ENCODE data around the gene RAPGEF1.
"Not testable (repeated sequence)": the region's sequence is repeated elsewhere in the genome, so short reads cannot be mapped to it uniquely, and the experiment has no call there.

Gene RAPGEF1, protein sequence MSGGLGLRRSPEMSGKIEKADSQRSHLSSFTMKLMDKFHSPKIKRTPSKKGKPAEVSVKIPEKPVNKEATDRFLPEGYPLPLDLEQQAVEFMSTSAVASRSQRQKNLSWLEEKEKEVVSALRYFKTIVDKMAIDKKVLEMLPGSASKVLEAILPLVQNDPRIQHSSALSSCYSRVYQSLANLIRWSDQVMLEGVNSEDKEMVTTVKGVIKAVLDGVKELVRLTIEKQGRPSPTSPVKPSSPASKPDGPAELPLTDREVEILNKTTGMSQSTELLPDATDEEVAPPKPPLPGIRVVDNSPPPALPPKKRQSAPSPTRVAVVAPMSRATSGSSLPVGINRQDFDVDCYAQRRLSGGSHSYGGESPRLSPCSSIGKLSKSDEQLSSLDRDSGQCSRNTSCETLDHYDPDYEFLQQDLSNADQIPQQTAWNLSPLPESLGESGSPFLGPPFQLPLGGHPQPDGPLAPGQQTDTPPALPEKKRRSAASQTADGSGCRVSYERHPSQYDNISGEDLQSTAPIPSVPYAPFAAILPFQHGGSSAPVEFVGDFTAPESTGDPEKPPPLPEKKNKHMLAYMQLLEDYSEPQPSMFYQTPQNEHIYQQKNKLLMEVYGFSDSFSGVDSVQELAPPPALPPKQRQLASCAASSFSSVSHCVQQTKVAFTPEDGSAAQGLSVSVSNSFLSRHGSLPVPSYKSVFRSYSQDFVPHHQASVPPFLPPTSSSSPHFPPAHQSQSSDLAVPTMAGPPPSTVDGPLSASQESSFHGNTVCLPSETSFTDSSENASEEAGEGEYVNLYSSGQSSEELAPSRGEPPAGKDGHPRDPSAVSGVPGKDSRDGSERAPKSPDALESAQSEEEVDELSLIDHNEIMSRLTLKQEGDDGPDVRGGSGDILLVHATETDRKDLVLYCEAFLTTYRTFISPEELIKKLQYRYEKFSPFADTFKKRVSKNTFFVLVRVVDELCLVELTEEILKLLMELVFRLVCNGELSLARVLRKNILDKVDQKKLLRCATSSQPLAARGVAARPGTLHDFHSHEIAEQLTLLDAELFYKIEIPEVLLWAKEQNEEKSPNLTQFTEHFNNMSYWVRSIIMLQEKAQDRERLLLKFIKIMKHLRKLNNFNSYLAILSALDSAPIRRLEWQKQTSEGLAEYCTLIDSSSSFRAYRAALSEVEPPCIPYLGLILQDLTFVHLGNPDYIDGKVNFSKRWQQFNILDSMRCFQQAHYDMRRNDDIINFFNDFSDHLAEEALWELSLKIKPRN (N-terminal part only)

GRCh38 chr9:131739959-131740648, at the start of gene RAPGEF1:
Gene RAPGEF1, minus strand, starts transcription at chr9:131740076. Its CDS starts 246 bp downstream, at chr9:131739830.
- peak; percentile 68 for DNase-seq

GRCh38 chr9:131788851-131789250, 49.0 kb upstream of the RAPGEF1 start:
- DNase-seq, result no peak

GRCh38 chr9:131787838-131788237, 48.0 kb upstream of the RAPGEF1 start:
- no peak for DNase-seq

- no peak for DNase-seq
Measured at GRCh38 chr9:131784748-131785501, 45.0 kb upstream of the RAPGEF1 start.

GRCh38 chr9:131781069-131781468, 41.2 kb upstream of the RAPGEF1 start:
- DNase-seq, result no peak

DNA sequence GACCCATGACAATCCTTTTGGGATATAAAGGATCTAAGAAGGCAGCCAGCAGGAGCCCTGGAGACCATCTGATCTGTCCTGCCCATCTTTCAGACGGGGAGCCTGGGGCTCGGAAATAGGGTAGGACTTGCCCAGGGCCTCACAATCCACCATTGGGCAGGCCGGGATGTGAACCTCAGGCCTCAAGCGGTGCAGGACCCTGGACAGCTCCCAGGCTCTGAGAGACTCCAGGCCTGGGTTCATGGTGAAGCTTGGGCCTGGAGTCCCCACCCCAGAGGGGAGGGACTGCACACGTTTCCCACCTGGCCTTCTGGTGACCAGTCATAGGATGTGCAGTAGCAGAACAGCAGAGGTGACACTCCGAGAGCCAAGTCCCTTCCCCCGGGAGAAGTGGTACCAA, 36.6 kb upstream of the RAPGEF1 start:
- DNase-seq, result peak; percentile 4

- DNase-seq, result no peak
Measured at GRCh38 chr9:131776036-131776435, 36.2 kb upstream of the RAPGEF1 start.

GRCh38 chr9:131774636-131775035, 34.8 kb upstream of the RAPGEF1 start:
- DNase-seq, result no peak

- peak; percentile 4 for DNase-seq
Measured at GRCh38 chr9:131773911-131774379, 34.1 kb upstream of the RAPGEF1 start.

GRCh38 chr9:131772940-131773339, 33.1 kb upstream of the RAPGEF1 start:
- no peak for DNase-seq

GRCh38 chr9:131771646-131772045, 31.8 kb upstream of the RAPGEF1 start:
- no peak for DNase-seq

GRCh38 chr9:131769361-131769760, 29.5 kb upstream of the RAPGEF1 start:
- DNase-seq, result no peak

- no peak for DNase-seq
Measured at GRCh38 chr9:131764568-131764967, 24.7 kb upstream of the RAPGEF1 start.

DNA sequence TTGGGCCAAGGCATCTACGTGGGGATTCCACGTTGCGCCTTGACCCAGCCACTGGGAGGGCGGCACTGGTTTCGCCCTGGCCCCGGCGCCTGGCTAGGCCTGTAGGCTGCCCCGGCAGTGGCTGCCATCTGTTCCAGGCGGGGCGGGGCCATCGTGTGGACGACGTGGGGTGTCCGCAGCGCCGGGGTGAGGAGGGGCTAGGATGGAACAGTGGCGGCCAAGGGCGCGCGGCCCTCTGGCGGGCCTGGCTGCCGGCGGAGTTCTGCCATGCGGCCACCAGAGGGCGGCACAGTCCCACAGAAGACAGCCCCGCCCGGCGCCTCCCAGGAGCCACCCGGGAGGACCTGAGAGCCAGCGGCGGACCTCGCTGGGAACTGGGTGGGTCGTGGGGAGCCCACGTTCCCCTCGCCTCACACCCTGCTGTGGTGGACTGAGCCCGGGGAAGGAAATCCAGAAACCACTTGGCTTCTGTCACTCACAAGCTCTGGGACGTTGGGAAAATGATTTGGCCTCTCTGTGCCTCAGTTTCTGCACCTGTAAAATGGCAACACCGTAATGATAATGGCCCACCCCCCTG, 22.6 kb upstream of the RAPGEF1 start:
- DNase-seq, result peak; percentile 59

- DNase-seq, result no peak
Measured at GRCh38 chr9:131759017-131759647, 19.3 kb upstream of the RAPGEF1 start.

DNA sequence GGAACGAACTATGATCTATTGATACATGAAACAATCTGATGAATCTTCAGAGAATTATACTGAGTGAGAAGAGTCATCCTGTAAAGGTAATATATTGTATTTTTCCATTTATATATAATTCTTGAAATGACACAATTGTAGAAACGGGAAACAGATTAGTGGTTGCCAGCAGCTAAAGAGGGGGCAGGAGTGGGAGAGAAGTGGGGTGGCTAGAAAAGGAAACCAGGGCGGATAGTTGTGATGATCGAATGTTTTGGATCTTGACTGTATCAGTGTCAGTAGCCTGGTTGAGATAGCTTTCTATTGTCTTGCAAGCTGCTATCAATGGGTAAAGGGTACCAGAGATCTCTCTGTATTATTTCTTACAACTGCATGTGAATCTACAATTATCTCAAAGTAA, 17.7 kb upstream of the RAPGEF1 start:
- no peak for DNase-seq

- DNase-seq, result no peak
Measured at GRCh38 chr9:131755541-131756198, 15.8 kb upstream of the RAPGEF1 start.

DNA sequence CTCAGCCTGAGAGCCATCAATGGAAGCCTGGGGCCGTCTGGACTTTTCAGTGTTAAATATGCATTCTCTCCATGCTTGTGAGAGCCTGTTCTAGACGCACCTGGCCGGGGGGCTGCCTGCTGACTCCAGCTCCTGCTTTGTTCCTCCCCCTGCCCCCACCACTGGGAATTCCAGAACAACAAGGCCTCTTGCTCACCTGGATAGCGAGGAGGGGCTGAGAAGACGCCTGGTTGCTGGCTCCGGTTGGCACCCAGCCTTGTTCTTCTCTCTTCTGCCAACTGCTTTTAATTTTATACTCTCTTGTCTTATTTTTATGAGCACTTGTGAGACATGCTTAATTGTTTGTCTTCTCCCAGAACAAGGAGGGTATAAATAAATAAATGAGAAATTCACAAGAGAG, 15.0 kb upstream of the RAPGEF1 start:
- DNase-seq, result no peak

- DNase-seq, result not testable (repeated sequence)
Measured at GRCh38 chr9:131753751-131754150, 13.9 kb upstream of the RAPGEF1 start.
